Nephron (organoid): ENCODE measurements around the gene MAP7.
A peak's percentile ranks its signal among the peaks of the same experiment; 100 is the strongest.
"Not testable (repeated sequence)": the region's sequence is repeated elsewhere in the genome, so short reads cannot be mapped to it uniquely, and the experiment has no call there.

ENCODE experiments used
- H3K27ac Mint-ChIP-seq, 3 experiments: 2 replicates each; pipeline ENCODE4 v1.8.0; 2020; ENCODE audit warnings: mixed read lengths in 3 of 3, mild to moderate bottlenecking in 2 of 3, moderate library complexity in 1 of 3
- H3K27me3 Mint-ChIP-seq: 2 replicates; pipeline ENCODE4 v1.8.0; 2021; ENCODE audit warnings: low read depth, mild to moderate bottlenecking, moderate library complexity, mixed read lengths
- H3K36me3 Mint-ChIP-seq: 2 replicates; pipeline ENCODE4 v1.8.0; 2020; ENCODE audit warnings: low read depth, mixed read lengths
- H3K4me1 Mint-ChIP-seq: 2 replicates; pipeline ENCODE4 v1.8.0; 2020; ENCODE audit warnings: mixed read lengths
- H3K4me3 Mint-ChIP-seq, 3 experiments: 2 replicates each; pipeline ENCODE4 v1.8.0; 2020; ENCODE audit warnings: mild to moderate bottlenecking in 3 of 3, mixed read lengths in 3 of 3, moderate library complexity in 2 of 3
- H3K9me3 Mint-ChIP-seq: 2 replicates; pipeline ENCODE4 v1.8.0; 2020; ENCODE audit warnings: mixed read lengths
- TF ChIP-seq, protein P1 (sequence below), 3 experiments: fragments of 200-600 bp; sonication (generic); IDR thresholded peaks; one replicate each; pipeline ENCODE4 v1.5.0; 2021; ENCODE audit warnings: antibody characterized with exemption in 3 of 3; ENCODE audit not compliant: unreplicated experiment in 3 of 3

The MAP7 gene

DNA sequence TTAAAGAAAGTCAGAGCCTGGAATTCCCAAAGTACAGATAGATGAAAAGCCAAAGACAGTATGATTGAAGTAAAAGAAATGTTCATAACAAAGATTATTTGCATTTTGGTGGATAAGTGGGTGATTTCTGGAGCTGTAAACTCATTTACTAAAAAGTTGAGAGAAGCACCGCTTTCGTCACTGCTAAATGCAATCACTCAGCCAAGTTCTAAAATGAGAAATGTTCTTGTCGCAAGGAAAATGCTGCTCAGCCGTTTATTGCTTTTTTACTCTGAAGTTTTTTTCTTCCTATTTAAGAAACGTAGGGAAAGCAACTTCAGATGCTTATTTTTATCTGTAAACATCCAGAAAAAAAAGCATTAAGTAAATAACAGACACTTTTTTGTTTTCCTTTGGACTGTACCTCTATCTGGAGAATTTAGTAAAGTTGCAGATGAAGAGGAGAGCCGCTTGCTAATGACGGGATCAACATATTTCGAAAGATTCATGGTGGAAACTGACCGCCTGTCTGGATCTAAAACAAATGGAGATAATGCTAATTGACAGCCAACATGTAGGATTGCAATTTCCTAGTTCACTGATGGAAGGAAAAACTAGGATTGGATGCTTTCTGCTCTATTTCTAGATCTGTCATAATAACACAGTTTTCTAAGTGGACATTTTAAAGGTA, 166.8 kb downstream of the MAP7 start:
- Mint-ChIP-seq H3K4me3 (no peak overlapping the region), H3K36me3 (no peaks in the 10 kb centered on the region), H3K27me3 (no peaks in the 10 kb centered on the region), H3K27ac (no peak overlapping the region), H3K9me3 (no peaks in the 10 kb centered on the region), H3K4me1 (no peaks in the 10 kb centered on the region)
- TF ChIP-seq, protein P1, sequence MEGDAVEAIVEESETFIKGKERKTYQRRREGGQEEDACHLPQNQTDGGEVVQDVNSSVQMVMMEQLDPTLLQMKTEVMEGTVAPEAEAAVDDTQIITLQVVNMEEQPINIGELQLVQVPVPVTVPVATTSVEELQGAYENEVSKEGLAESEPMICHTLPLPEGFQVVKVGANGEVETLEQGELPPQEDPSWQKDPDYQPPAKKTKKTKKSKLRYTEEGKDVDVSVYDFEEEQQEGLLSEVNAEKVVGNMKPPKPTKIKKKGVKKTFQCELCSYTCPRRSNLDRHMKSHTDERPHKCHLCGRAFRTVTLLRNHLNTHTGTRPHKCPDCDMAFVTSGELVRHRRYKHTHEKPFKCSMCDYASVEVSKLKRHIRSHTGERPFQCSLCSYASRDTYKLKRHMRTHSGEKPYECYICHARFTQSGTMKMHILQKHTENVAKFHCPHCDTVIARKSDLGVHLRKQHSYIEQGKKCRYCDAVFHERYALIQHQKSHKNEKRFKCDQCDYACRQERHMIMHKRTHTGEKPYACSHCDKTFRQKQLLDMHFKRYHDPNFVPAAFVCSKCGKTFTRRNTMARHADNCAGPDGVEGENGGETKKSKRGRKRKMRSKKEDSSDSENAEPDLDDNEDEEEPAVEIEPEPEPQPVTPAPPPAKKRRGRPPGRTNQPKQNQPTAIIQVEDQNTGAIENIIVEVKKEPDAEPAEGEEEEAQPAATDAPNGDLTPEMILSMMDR (IDR thresholded peaks at IDR 0.05; ENCODE audit: unreplicated experiment in 3 of 3), result no peak

DNA sequence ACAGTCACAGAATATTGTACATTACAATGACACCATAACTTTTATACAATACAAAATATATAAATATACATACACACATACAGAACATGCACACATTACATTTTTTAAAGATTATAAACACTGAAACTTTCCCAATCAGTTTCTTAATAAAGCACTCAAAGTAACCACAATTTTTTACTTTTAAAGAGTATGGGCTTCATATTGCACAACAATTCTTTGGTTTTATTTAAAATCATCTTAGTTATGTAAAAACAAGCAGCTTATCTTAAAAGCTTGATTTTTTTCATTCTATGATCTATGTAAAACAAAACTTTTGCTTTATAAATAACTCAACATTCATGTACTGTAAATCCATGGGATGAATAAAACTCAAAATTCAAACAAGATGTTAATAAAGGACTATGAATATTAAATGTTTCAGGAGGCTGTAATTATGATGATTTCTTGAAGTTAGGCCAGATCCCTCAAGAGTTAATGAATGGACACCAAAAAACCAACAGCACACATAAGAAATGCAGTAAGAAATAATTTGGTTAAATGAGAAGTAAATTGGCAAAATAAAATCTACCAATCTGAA, 167.5 kb downstream of the MAP7 start:
- TF ChIP-seq, protein P1 (IDR thresholded peaks at IDR 0.05; ENCODE audit: unreplicated experiment in 3 of 3), result no peak
- no peaks in the 10 kb centered on the region for H3K36me3 Mint-ChIP-seq
- H3K9me3 Mint-ChIP-seq, result no peaks in the 10 kb centered on the region
- H3K27ac Mint-ChIP-seq, result no peak overlapping the region
- no peaks in the 10 kb centered on the region for H3K27me3 Mint-ChIP-seq
- H3K4me1 Mint-ChIP-seq, result no peaks in the 10 kb centered on the region
- H3K4me3 Mint-ChIP-seq, result no peak overlapping the region

DNA sequence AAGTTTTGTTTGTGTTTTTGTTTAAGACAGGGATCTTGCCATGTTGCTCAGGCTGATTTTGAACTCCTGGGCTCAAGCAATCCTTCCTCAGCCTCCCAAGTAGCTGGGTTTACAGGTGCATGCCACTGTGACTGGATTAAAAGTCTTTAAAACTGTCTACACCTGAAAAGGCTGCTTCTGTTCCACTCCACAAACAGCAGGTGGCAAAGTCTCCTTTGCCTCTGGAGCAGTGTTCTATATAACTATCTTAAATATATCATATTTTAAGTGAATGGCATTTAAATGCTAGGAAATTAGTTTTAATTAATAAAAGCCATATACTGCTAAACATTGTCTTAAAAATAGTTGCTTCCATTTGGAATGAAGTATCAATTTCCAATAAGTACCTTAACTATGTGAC, 171.3 kb downstream of the MAP7 start:
- Mint-ChIP-seq H3K4me1 (no peaks in the 10 kb centered on the region), H3K27me3 (no peaks in the 10 kb centered on the region), H3K27ac (no peak overlapping the region), H3K9me3 (no peaks in the 10 kb centered on the region), H3K4me3 (no peak overlapping the region), H3K36me3 (peaks cover 9% of the 10 kb centered on the region)
- TF ChIP-seq, protein P1 (IDR thresholded peaks at IDR 0.05; ENCODE audit: unreplicated experiment in 3 of 3), result peak in 1 of 3 experiments; percentile 13

DNA sequence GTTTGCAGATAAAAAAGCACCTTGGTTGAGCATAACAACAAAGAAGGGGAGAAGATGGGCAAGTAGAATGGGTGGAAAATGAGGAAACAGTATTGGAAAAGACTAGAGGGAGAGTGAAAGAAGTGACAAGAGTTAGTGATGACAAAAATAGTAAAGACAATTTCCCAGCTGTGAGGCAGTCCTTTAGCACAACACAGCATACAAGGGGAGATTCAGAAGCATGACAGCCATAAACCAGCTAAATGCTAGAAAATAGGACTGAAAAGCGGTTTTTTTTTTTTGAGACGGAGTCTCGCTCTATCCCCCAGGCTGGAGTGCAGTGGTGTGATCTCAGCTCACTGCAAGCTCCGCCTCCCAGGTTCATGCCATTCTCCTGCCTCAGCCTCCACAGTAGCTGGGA, 174.4 kb downstream of the MAP7 start:
- not testable (repeated sequence) for H3K27me3 Mint-ChIP-seq, H3K27ac Mint-ChIP-seq, H3K36me3 Mint-ChIP-seq, H3K9me3 Mint-ChIP-seq, H3K4me3 Mint-ChIP-seq, H3K4me1 Mint-ChIP-seq

DNA sequence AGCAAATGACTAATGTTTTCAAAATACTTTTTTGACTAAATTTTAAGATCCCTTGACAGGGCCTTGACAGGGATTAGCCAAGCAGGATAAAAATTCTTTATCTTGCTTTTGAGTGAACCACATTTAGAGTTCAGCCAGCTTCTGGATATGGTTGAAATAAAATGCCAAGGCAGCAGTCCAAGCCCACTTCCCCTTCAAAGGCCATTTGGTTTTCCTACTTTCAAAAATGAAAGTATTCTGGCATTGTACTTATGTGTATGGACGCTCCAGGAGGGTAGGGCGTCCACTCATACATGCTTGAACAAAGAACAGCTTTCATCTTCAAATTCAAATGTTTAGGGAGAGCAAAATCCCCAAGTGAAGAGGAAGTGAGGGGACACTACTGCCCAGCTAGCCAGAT, 178.3 kb downstream of the MAP7 start:
- Mint-ChIP-seq H3K27ac (no peak overlapping the region), H3K4me3 (no peak overlapping the region), H3K36me3 (peaks cover 9% of the 10 kb centered on the region), H3K4me1 (no peaks in the 10 kb centered on the region), H3K27me3 (peaks cover 5% of the 10 kb centered on the region), H3K9me3 (no peaks in the 10 kb centered on the region)
- TF ChIP-seq, protein P1 (IDR thresholded peaks at IDR 0.05; ENCODE audit: unreplicated experiment in 3 of 3), result no peak

DNA sequence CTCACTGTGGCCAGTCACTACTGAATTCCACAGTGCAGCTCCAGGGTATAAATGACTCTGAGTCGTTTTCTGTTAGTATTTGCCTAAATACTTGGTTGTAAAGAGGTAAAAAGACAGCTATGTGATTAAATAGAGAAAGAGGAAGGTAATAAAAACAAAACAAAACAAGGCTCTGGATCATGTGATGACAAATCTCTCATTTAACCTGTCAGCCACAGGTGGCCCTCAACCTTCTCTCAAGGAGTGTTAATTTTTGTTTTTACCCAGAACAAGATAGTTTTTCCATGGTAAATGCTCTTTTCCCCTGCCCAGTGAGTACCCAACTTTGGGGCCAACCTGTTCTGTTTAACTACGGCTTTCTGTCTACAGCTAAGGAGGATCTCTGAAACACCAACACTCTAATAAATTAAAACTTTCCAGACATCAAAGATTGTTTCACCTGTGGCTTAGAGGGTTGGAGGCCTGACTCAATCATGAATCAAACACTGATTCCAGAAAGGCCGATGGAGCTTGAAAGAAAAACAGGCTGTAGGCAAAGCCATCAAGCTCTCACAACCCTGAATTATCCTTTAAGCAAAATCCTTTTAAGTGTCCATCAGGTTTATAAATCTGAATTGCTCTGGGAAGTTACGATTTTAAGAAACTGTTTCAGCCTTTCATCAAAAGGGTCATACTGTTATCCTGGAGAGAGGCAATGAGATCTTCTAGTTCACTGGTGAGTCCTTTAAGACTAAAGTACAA, 179.1 kb downstream of the MAP7 start:
- H3K27ac Mint-ChIP-seq, result peak overlapping the region in 1 of 3 experiments; percentile 44
- TF ChIP-seq, protein P1 (IDR thresholded peaks at IDR 0.05; ENCODE audit: unreplicated experiment in 3 of 3), result no peak
- H3K27me3 Mint-ChIP-seq, result peaks cover 5% of the 10 kb centered on the region
- no peaks in the 10 kb centered on the region for H3K9me3 Mint-ChIP-seq
- no peaks in the 10 kb centered on the region for H3K4me1 Mint-ChIP-seq
- H3K36me3 Mint-ChIP-seq, result peaks cover 9% of the 10 kb centered on the region
- no peak overlapping the region for H3K4me3 Mint-ChIP-seq
